Kidney (tissue), 14 donors: ENCODE measurements around the gene RAB23. TPM values are rescaled to one million over a fixed set of nuclear protein-coding genes. Genes with fewer than 3 reads are reported as not detected.

Source experiments
- DNase-seq, 5 donors: peaks; one replicate each; pipeline ENCODE4 v3.0.0-alpha.2; 2013 to 2020
- FAIRE-seq: peaks from 2 replicates; lab custom pipeline; 2012; peaks lifted over from hg19 to GRCh38; lab: Jason Lieb, UNC
- H3K27ac ChIP-seq, 2 donors: one replicate each; pipeline ENCODE4 v1.7.0; 2013; ENCODE audit warnings: low read depth in 2 of 2, low read length in 2 of 2, inconsistent platforms in 1 of 2
- H3K27me3 ChIP-seq: one replicate; pipeline ENCODE4 v1.7.1; 2013; ENCODE audit warnings: low read length, inconsistent platforms; ENCODE audit not compliant: control insufficient read depth, insufficient read depth
- H3K36me3 ChIP-seq, 3 donors: one replicate each; pipeline versions ENCODE4 v1.7.0 to v1.7.1; 2013; ENCODE audit warnings: low read length in 3 of 3, control low read depth in 1 of 3, inconsistent platforms in 1 of 3; ENCODE audit not compliant: insufficient read depth in 3 of 3, control insufficient read depth in 2 of 3
- H3K4me1 ChIP-seq, 3 donors: one replicate each; pipeline versions ENCODE4 v1.7.0 to v1.7.1; 2013; ENCODE audit warnings: low read length in 3 of 3, inconsistent platforms in 1 of 3, low read depth in 1 of 3; ENCODE audit not compliant: control insufficient read depth in 2 of 3, insufficient read depth in 2 of 3
- H3K4me3 ChIP-seq, 3 donors: one replicate each; pipeline versions ENCODE4 v1.7.0 to v1.8.1; 2013; ENCODE audit warnings: low read length in 3 of 3, control low read depth in 1 of 3, inconsistent platforms in 1 of 3
- H3K9ac ChIP-seq, 3 donors: one replicate each; pipeline versions ENCODE4 v1.7.0 to v1.7.1; 2013; ENCODE audit warnings: low read length in 3 of 3, control low read depth in 1 of 3, inconsistent platforms in 1 of 3
- H3K9me3 ChIP-seq, 3 donors: one replicate each; pipeline versions ENCODE4 v1.7.0 to v1.7.1; 2013; ENCODE audit warnings: low read length in 3 of 3, control low read depth in 1 of 3, inconsistent platforms in 1 of 3; ENCODE audit not compliant: control insufficient read depth in 2 of 3, insufficient read depth in 1 of 3
- CTCF ChIP-seq: IDR thresholded peaks from 3 replicates; pipeline ENCODE4 v1.5.1; 2012; ENCODE audit warnings: mild to moderate bottlenecking, moderate library complexity, borderline replicate concordance; ENCODE audit not compliant: insufficient read depth; ENCODE audit errors: extremely low read depth
- intact Hi-C: fragments of 100-400 bp; cut with DNase I; formaldehyde crosslinking; loops from one replicate; pipeline ENCODE4 v1.11.1; 2022
- polyA plus RNA-seq: library from polyadenylated mRNA; stranded (reverse); fragments of 350-450 nt; fragmentation: Illumina TruSeq; extraction: RNeasy Lipid Tissue Mini Kit (QIAGEN cat#74804); gene quantifications from one replicate; pipeline ENCODE4 v1.2.3, GENCODE V29; 2014; ENCODE audit warnings: low read depth, low replicate concordance; ENCODE audit not compliant: insufficient read depth
- total RNA-seq: library from RNA; stranded (reverse); fragmentation: NEBNext Ultra II Directional; extraction: Animal tissue kit (Norgen Biotek cat#: 25700); gene quantifications from one replicate; pipeline ENCODE4 v1.2.1, GENCODE V29; 2021
- donor health status: control.
- donor health status: control.
- donor health status: control.
- donor health status: control.
- donor health status: control.
- donor health status: DM: yes; HTN: yes; CAD: no.
- donor health status: Normal renal cell carcinoma (clear cell type).

RAB23 gene
- total and polyA plus RNA-seq, 2 donors from 2014 or later = 6.0 to 8.0 TPM

- no peak overlapping the region for H3K9ac ChIP-seq
- DNase-seq (no peak), FAIRE-seq (no peak)
- H3K4me3 ChIP-seq = no peak overlapping the region
- no peaks in the 10 kb centered on the region for H3K9me3 ChIP-seq
- TF ChIP-seq CTCF = no peak
- H3K36me3 ChIP-seq = no peaks in the 10 kb centered on the region
- no peaks in the 10 kb centered on the region for H3K4me1 ChIP-seq
- intact Hi-C loops = no loop called here
- peak overlapping the region in 1 of 2 donors; percentile 20 for H3K27ac ChIP-seq
- no peaks in the 10 kb centered on the region for H3K27me3 ChIP-seq
Observed at GRCh38 chr6:57259064-57259463, 37.0 kb upstream of the RAB23 start.

- Histone ChIP-seq H3K27ac (peak overlapping the region in 1 of 2 donors; percentile 36), H3K4me1 (peaks cover 0 to 6% (median 0%) of the 10 kb centered on the region in 3 donors)
- FAIRE-seq = no peak
Observed at GRCh38 chr6:57257911-57258541, 35.9 kb upstream of the RAB23 start.

GRCh38 chr6:57256541-57256940, 34.4 kb upstream of the RAB23 start:
- Histone ChIP-seq H3K27ac (no peak overlapping the region), H3K27me3 (no peaks in the 10 kb centered on the region), H3K9me3 (no peaks in the 10 kb centered on the region), H3K36me3 (no peaks in the 10 kb centered on the region), H3K4me3 (no peak overlapping the region), H3K4me1 (peaks cover 0 to 7% (median 0%) of the 10 kb centered on the region in 3 donors), H3K9ac (no peak overlapping the region)
- DNase-seq = no peak
- FAIRE-seq = no peak
- no peak for TF ChIP-seq CTCF
- intact Hi-C loops = no loop called here

More at GRCh38 chr6:57257911-57258541, 35.9 kb upstream of the RAB23 start:
- Histone ChIP-seq H3K9ac (no peak overlapping the region), H3K36me3 (no peaks in the 10 kb centered on the region), H3K9me3 (no peaks in the 10 kb centered on the region), H3K27me3 (no peaks in the 10 kb centered on the region), H3K4me3 (peak overlapping the region in 1 of 3 donors; percentile 18)
- intact Hi-C loops = no loop called here
- TF ChIP-seq CTCF = no peak
- peak in 1 of 5 donors; percentile 55 for DNase-seq
